CD8-positive, alpha-beta memory T cell (primary cell): ENCODE data around the gene CUTA. TPM values are rescaled to one million over a fixed set of nuclear protein-coding genes. Genes with fewer than 3 reads are reported as not detected.

Source experiments
- CTCF ChIA-PET: fragments of 350-600 bp; sonication (Branson Sonifier 250); formaldehyde crosslinking; loops from one replicate; lab custom pipeline; 2021; ENCODE audit warnings: antibody characterized with exemption; lab: Charles Lee
- POLR2A ChIA-PET: fragments of 350-600 bp; sonication (Branson Sonifier 250); formaldehyde crosslinking; loops from one replicate; lab custom pipeline; 2021; ENCODE audit warnings: antibody characterized with exemption; lab: Charles Lee
- DNase-seq, 5 donors: peaks; one replicate each; pipeline versions ENCODE4 v3.0.0 to v3.0.0-alpha.2; 2020 to 2022; ENCODE audit warnings: mixed read lengths in 1 of 5
- H3K27ac ChIP-seq: one replicate; pipeline ENCODE4 v1.7.0; 2013; ENCODE audit warnings: low read depth, mild to moderate bottlenecking, low read length, moderate library complexity
- H3K27me3 ChIP-seq: 2 replicates; pipeline ENCODE4 v1.7.0; 2013; ENCODE audit warnings: low read length, mild to moderate bottlenecking; ENCODE audit not compliant: insufficient read depth, poor library complexity, severe bottlenecking
- H3K36me3 ChIP-seq: 2 replicates; pipeline ENCODE4 v1.7.0; 2013; ENCODE audit warnings: mild to moderate bottlenecking, low read length, moderate library complexity; ENCODE audit not compliant: insufficient read depth
- H3K4me1 ChIP-seq: 2 replicates; pipeline ENCODE4 v1.7.0; 2013; ENCODE audit warnings: mild to moderate bottlenecking, low read length, moderate library complexity; ENCODE audit not compliant: insufficient read depth
- H3K4me3 ChIP-seq: 2 replicates; pipeline ENCODE4 v1.7.0; 2013; ENCODE audit warnings: mild to moderate bottlenecking, low read length
- H3K9me3 ChIP-seq: 2 replicates; pipeline ENCODE4 v1.7.0; 2013; ENCODE audit warnings: mild to moderate bottlenecking, low read length
- H3K27ac Mint-ChIP-seq, 8 donors: one replicate each; pipeline ENCODE4 v1.8.0; 2020 to 2021; ENCODE audit warnings: mixed read lengths in 8 of 8, mild to moderate bottlenecking in 6 of 8, inconsistent platforms in 3 of 8, moderate library complexity in 3 of 8
- H3K27me3 Mint-ChIP-seq, 2 donors: one replicate each; pipeline ENCODE4 v1.8.0; 2020 to 2021; ENCODE audit warnings: mixed read lengths in 2 of 2, mild to moderate bottlenecking in 1 of 2, moderate library complexity in 1 of 2
- H3K36me3 Mint-ChIP-seq, 3 donors: one replicate each; pipeline ENCODE4 v1.8.0; 2020 to 2021; ENCODE audit warnings: mixed read lengths in 3 of 3, inconsistent platforms in 1 of 3, mild to moderate bottlenecking in 1 of 3
- H3K4me1 Mint-ChIP-seq, 3 donors: one replicate each; pipeline ENCODE4 v1.8.0; 2020 to 2021; ENCODE audit warnings: mixed read lengths in 3 of 3, inconsistent platforms in 1 of 3, mild to moderate bottlenecking in 1 of 3
- H3K4me3 Mint-ChIP-seq, 7 donors: one replicate each; pipeline ENCODE4 v1.8.0; 2020 to 2021; ENCODE audit warnings: mixed read lengths in 7 of 7, mild to moderate bottlenecking in 6 of 7, moderate library complexity in 4 of 7, inconsistent platforms in 2 of 7
- H3K9me3 Mint-ChIP-seq, 5 donors: one replicate each; pipeline ENCODE4 v1.8.0; 2020 to 2022; ENCODE audit warnings: mixed read lengths in 5 of 5, mild to moderate bottlenecking in 3 of 5, moderate library complexity in 2 of 5, inconsistent platforms in 1 of 5
- polyA plus RNA-seq: library from polyadenylated mRNA; unstranded; fragments of 300-500 nt; fragmentation: Illumina TruSeq; gene quantifications from one replicate; pipeline ENCODE4 v1.2.3, GENCODE V29; 2021
- total RNA-seq, 2 experiments: library from RNA; stranded (reverse); gene quantifications; one replicate each; pipeline ENCODE4 v1.2.3, GENCODE V29; 2021

CUTA gene
- total and polyA plus RNA-seq, 3 experiments from 2014 or later, result 149 to 451 (median 164) TPM

- peak overlapping the region; percentile 97 to 100 (median 99) for H3K27ac Mint-ChIP-seq
- ChIA-PET CTCF (interaction anchor here (0.6 to 3.5 kb wide), 11 partner anchors 14 to 215 kb away, joined by 3 to 14 read pairs (median 4); partner anchors contain the start of genes B3GALT4, RGL2, ZBTB22 and ZBTB9), POLR2A (interaction anchor here (0.9 to 3.0 kb wide), 6 partner anchors 8 to 137 kb away, joined by 3 to 13 read pairs (median 4); partner anchors contain the start of genes CUTA, PFDN6, PHF1 and WDR46)
- Histone ChIP-seq H3K4me1 (peaks cover 48% of the 10 kb centered on the region), H3K9me3 (no peaks in the 10 kb centered on the region), H3K27me3 (no peaks in the 10 kb centered on the region), H3K4me3 (peak overlapping the region; percentile 69), H3K27ac (peak overlapping the region; percentile 88), H3K36me3 (no peaks in the 10 kb centered on the region)
- H3K9me3 Mint-ChIP-seq, result no peaks in the 10 kb centered on the region
- peaks cover 66 to 73% (median 71%) of the 10 kb centered on the region in 3 donors for H3K4me1 Mint-ChIP-seq
- peak; percentile 78 to 90 (median 80) for DNase-seq
- peaks cover 0 to 13% (median 0%) of the 10 kb centered on the region in 3 donors for H3K36me3 Mint-ChIP-seq
- peaks cover 0 to 11% of the 10 kb centered on the region in 2 donors for H3K27me3 Mint-ChIP-seq
- peak overlapping the region; percentile 84 to 93 (median 91) for H3K4me3 Mint-ChIP-seq
Measured at GRCh38 chr6:33425668-33426577, 8.0 kb upstream of the CUTA start.

GRCh38 chr6:33424855-33425667, 7.2 kb upstream of the CUTA start:
- Histone ChIP-seq H3K27ac (peak overlapping the region; percentile 88), H3K27me3 (no peaks in the 10 kb centered on the region), H3K4me1 (peaks cover 40% of the 10 kb centered on the region), H3K36me3 (no peaks in the 10 kb centered on the region), H3K4me3 (peak overlapping the region; percentile 69), H3K9me3 (no peaks in the 10 kb centered on the region)
- CTCF ChIA-PET, result interaction anchor here (0.9 to 3.5 kb wide), 9 partner anchors 13 to 177 kb away, joined by 3 to 14 read pairs (median 4); partner anchors contain the start of genes B3GALT4, RGL2 and ZBTB22
- no peaks in the 10 kb centered on the region for H3K9me3 Mint-ChIP-seq
- POLR2A ChIA-PET, result interaction anchor here (1.4 to 3.0 kb wide), 3 partner anchors 14 to 136 kb away, joined by 3 to 13 read pairs (median 4); partner anchors contain the start of genes PFDN6, PHF1, WDR46 and ZBTB22
- peaks cover 0 to 13% (median 0%) of the 10 kb centered on the region in 3 donors for H3K36me3 Mint-ChIP-seq
- peaks cover 59 to 64% (median 63%) of the 10 kb centered on the region in 3 donors for H3K4me1 Mint-ChIP-seq
- H3K4me3 Mint-ChIP-seq, result peak overlapping the region; percentile 84 to 93 (median 91)
- peak overlapping the region; percentile 97 to 100 (median 99) for H3K27ac Mint-ChIP-seq
- peaks cover 0 to 11% of the 10 kb centered on the region in 2 donors for H3K27me3 Mint-ChIP-seq
- DNase-seq, result no peak

GRCh38 chr6:33423777-33424176, 5.9 kb upstream of the CUTA start:
- peak overlapping the region; percentile 46 to 93 (median 86) for H3K4me3 Mint-ChIP-seq
- peaks cover 0 to 11% of the 10 kb centered on the region in 2 donors for H3K27me3 Mint-ChIP-seq
- H3K9me3 Mint-ChIP-seq, result no peaks in the 10 kb centered on the region
- Histone ChIP-seq H3K27ac (no peak overlapping the region), H3K36me3 (no peaks in the 10 kb centered on the region), H3K4me3 (no peak overlapping the region), H3K9me3 (no peaks in the 10 kb centered on the region), H3K4me1 (peaks cover 38% of the 10 kb centered on the region), H3K27me3 (no peaks in the 10 kb centered on the region)
- DNase-seq, result no peak
- ChIA-PET CTCF (interaction anchor here (3.5 kb wide), 1 partner anchor 15 kb away, joined by 10 read pairs; no protein-coding TSS in a partner anchor), POLR2A (interaction anchor here (3.0 kb wide), 1 partner anchor 13 kb away, joined by 13 read pairs; the partner anchor contains the start of gene PHF1)
- H3K4me1 Mint-ChIP-seq, result peaks cover 57 to 62% (median 61%) of the 10 kb centered on the region in 3 donors
- H3K36me3 Mint-ChIP-seq, result peaks cover 0 to 13% (median 0%) of the 10 kb centered on the region in 3 donors
- H3K27ac Mint-ChIP-seq, result peak overlapping the region; percentile 80 to 100 (median 99)

- Histone ChIP-seq H3K27me3 (no peaks in the 10 kb centered on the region), H3K4me3 (no peak overlapping the region), H3K36me3 (no peaks in the 10 kb centered on the region), H3K4me1 (peaks cover 45% of the 10 kb centered on the region), H3K9me3 (no peaks in the 10 kb centered on the region), H3K27ac (no peak overlapping the region)
- Mint-ChIP-seq H3K4me1 (peaks cover 60 to 63% (median 62%) of the 10 kb centered on the region in 3 donors), H3K9me3 (no peaks in the 10 kb centered on the region), H3K36me3 (peaks cover 0 to 16% (median 4%) of the 10 kb centered on the region in 3 donors), H3K27ac (peak overlapping the region in 6 of 8 donors; percentile 30 to 90 (median 60)), H3K4me3 (peak overlapping the region in 1 of 7 donors; percentile 79), H3K27me3 (peaks cover 0 to 3% of the 10 kb centered on the region in 2 donors)
- POLR2A ChIA-PET, result no interaction called here
- DNase-seq, result no peak
- CTCF ChIA-PET, result no interaction called here
Measured at GRCh38 chr6:33421344-33421643, 3.4 kb upstream of the CUTA start.

- Histone ChIP-seq H3K4me3 (no peak overlapping the region), H3K27ac (no peak overlapping the region), H3K9me3 (no peaks in the 10 kb centered on the region), H3K27me3 (no peaks in the 10 kb centered on the region), H3K36me3 (peaks cover 5% of the 10 kb centered on the region), H3K4me1 (peaks cover 51% of the 10 kb centered on the region)
- peak overlapping the region in 7 of 8 donors; percentile 50 to 90 (median 75) for H3K27ac Mint-ChIP-seq
- ChIA-PET CTCF (interaction anchor here (1.3 kb wide), 1 partner anchor 30 kb away, joined by 3 read pairs; no protein-coding TSS in a partner anchor), POLR2A (no interaction called here)
- H3K27me3 Mint-ChIP-seq, result peaks cover 0 to 3% of the 10 kb centered on the region in 2 donors
- peaks cover 63 to 66% (median 65%) of the 10 kb centered on the region in 3 donors for H3K4me1 Mint-ChIP-seq
- peak overlapping the region in 3 of 7 donors; percentile 12 to 79 (median 50) for H3K4me3 Mint-ChIP-seq
- peaks cover under 1 to 21% (median 4%) of the 10 kb centered on the region in 3 donors for H3K36me3 Mint-ChIP-seq
- H3K9me3 Mint-ChIP-seq, result no peaks in the 10 kb centered on the region
- no peak for DNase-seq
Measured at GRCh38 chr6:33420491-33421343, 2.8 kb upstream of the CUTA start.

- H3K36me3 Mint-ChIP-seq, result peaks cover 4 to 30% (median 5%) of the 10 kb centered on the region in 3 donors
- H3K27me3 Mint-ChIP-seq, result peaks cover 0 to 3% of the 10 kb centered on the region in 2 donors
- ChIA-PET CTCF (interaction anchor here (1.3 kb wide), 1 partner anchor 29 kb away, joined by 3 read pairs; no protein-coding TSS in a partner anchor), POLR2A (interaction anchor here (0.7 kb wide), 1 partner anchor 148 kb away, joined by 4 read pairs; the partner anchor contains the start of genes RPS18 and VPS52)
- Histone ChIP-seq H3K27ac (peak within 1 kb of the TSS; percentile 90), H3K9me3 (no peaks in the 10 kb centered on the region), H3K27me3 (no peaks in the 10 kb centered on the region), H3K4me3 (peak within 1 kb of the TSS; percentile 35), H3K4me1 (peaks cover 50% of the 10 kb centered on the region), H3K36me3 (peaks cover 11% of the 10 kb centered on the region)
- peaks cover 61 to 63% (median 62%) of the 10 kb centered on the region in 3 donors for H3K4me1 Mint-ChIP-seq
- no peak for DNase-seq
- no peaks in the 10 kb centered on the region for H3K9me3 Mint-ChIP-seq
- peak within 1 kb of the TSS; percentile 58 to 95 (median 91) for H3K4me3 Mint-ChIP-seq
- H3K27ac Mint-ChIP-seq, result peak within 1 kb of the TSS; percentile 89 to 100 (median 100)
Measured at GRCh38 chr6:33419580-33420490, 1.9 kb upstream of the CUTA start, which contains the start of gene SYNGAP1. Gene SYNGAP1, plus strand, starts transcription at chr6:33420065. Its CDS starts 200 bp downstream, at chr6:33420265.
